Urinary bladder (tissue), 3 donors: ENCODE data around the gene C17orf114.
"Not testable (repeated sequence)": the region's sequence is repeated elsewhere in the genome, so short reads cannot be mapped to it uniquely, and the experiment has no call there.

Experiments used
- DNase-seq: peaks from one replicate; pipeline ENCODE4 v3.0.0-alpha.2; 2015; ENCODE audit errors: extremely low spot score
- H3K27ac ChIP-seq: one replicate; pipeline ENCODE4 v1.5.1; 2013; ENCODE audit warnings: low read depth, mild to moderate bottlenecking, moderate library complexity
- H3K36me3 ChIP-seq: one replicate; pipeline ENCODE4 v1.6.1; 2013; ENCODE audit warnings: mild to moderate bottlenecking, moderate library complexity; ENCODE audit not compliant: insufficient read depth
- H3K4me1 ChIP-seq: one replicate; pipeline ENCODE4 v1.6.1; 2013; ENCODE audit warnings: mild to moderate bottlenecking, moderate library complexity; ENCODE audit not compliant: insufficient read depth
- H3K4me3 ChIP-seq: one replicate; pipeline ENCODE4 v1.5.1; 2013; ENCODE audit warnings: low read depth, low read length
- WGBS: extraction: QIAGEN DNeasy Blood & Tissue Kit; methylation state at CpG from one replicate; pipeline ENCODE4 v1.1.7; 2013; 5-methylcytosine and 5-hydroxymethylcytosine counted together
- donor health status: healthy with polysubstance abuse.
- donor health status: healthy.

The C17orf114 gene

DNA sequence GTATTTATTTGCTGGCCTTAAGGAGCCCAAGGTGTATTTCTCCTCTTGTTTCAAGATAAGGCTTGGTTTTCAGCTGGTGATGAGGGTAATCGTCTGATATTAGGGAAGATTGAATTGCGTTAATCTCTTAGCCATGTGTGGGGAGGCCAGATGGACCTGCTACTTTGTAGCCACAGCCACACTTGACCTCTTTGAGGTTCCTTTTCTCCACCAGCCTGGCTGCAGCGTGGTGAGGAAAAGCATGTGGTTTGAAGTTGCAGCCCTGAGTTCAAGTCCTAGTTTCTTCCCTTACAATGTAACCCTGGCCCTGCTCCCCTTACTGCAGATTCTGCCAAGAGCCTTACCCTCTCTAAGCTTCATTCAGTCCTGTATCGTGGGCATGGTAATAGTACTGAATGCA is 34.1 kb upstream of the C17orf114 start:
- Histone ChIP-seq H3K4me1 (peaks cover 2% of the 10 kb centered on the region), H3K36me3 (no peaks in the 10 kb centered on the region), H3K4me3 (no peak overlapping the region), H3K27ac (no peak overlapping the region)
- WGBS: 78% methylated on average over 4 of the region's 4 CpGs
- no peak for DNase-seq

DNA sequence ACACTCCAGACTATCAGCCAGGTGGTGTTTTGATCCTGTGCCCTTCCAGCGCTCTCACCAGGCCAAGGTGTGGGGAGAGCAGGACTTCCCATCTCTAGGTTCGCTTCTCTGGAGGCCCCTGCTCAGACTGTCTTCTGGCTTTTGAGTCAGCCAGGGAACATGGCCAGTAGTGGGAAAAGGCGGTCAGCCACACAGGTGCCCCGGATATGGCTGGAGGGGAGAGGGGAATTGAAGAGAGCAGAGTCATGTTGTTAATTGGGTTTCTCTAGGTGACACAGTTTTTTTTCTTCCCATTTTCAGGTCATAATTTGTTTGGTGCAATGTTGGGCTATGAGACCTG is 32.5 kb upstream of the C17orf114 start:
- no peak for DNase-seq
- WGBS: 65% methylated on average over 4 of the region's 4 CpGs
- peaks cover 2% of the 10 kb centered on the region for H3K4me1 ChIP-seq
- no peaks in the 10 kb centered on the region for H3K36me3 ChIP-seq
- H3K4me3 ChIP-seq: no peak overlapping the region
- H3K27ac ChIP-seq: no peak overlapping the region

DNA sequence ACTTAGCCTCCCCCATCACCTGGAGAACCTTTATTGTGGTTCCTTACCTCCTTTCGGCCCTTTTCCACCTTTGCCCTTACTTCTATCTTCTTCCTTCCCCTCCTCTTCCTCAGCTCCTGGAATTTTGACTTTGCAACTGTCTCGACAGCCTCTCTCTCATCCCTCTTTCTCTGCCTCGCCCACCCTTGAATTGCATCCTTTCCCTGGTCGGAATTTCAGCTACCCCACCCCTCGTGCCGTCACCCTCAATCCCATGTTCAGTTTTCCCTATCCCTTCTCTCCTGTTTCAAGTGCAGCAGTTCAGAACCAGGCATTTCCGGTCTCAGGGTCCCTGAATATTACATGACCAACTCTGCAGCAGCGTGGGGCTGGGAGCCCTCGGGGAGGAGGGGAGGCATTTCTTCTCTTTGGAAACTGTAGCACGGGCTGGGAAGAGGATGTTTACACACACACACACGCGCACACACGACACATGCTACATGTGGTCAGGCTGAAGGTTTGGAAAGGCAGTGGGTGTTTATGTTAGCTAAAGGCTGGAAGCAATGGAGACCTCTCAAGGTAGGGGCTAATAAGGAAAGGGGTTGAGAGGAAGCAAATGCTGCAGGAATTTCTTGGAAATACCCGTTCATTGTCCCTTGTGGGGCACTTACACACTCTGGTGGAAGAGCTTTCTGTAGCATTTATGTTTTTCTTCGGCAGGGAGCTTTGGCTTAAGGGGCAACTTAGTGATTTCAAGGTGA is 32.0 kb upstream of the C17orf114 start:
- WGBS: 5% methylated on average over 15 of the region's 15 CpGs
- Histone ChIP-seq H3K4me1 (peaks cover 2% of the 10 kb centered on the region), H3K4me3 (peak overlapping the region; percentile 84), H3K36me3 (no peaks in the 10 kb centered on the region), H3K27ac (peak overlapping the region; percentile 75)
- DNase-seq: no peak

DNA sequence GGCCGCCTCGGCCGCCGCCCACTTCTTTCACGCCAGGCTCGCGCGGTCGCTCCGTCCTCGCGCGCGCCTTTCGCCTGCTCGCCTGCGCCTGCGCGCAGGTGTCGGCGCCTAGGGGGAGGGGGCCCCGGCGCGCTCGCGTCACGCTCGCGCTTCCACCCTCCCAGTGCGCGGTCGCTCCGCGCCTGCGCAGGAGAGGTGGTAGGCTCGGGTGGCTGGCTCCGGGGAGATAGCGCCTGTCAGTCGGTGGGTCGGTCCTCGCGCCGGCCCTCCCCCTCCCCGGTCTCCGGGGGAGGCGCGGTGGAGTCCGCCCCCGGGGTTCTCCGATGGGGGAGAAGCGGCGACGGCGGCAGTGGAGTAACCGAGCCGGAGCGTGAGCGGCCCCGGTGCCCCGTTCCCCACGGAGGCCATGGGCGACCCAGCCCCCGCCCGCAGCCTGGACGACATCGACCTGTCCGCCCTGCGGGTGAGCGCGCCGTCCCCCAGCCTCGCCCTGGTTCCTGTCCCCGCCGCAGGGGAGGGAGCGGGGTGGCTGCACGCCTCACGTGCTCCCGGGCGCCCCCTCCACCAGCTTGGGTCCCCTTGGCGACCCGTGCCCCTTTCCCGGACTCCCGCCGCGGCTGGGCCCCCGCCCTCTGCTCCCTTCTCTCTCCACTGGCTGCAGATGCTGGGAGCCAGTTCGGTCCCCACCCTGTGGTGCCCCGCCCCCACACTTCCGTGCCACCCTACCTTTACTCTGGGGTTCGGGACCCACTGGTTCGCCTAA is 31.2 kb upstream of the C17orf114 start, which contains the start of gene MINK1:
MINK1 (plus strand) TSS at position 163 of the 763 bp plus-strand sequence; CDS start at position 407, 244 bp downstream.
- under 1% methylated on average over 91 of the region's 91 CpGs for WGBS
- Histone ChIP-seq H3K4me3 (peak within 1 kb of the TSS; percentile 84), H3K27ac (peak within 1 kb of the TSS; percentile 75), H3K4me1 (peaks cover 2% of the 10 kb centered on the region), H3K36me3 (no peaks in the 10 kb centered on the region)
- DNase-seq: peak; percentile 73

DNA sequence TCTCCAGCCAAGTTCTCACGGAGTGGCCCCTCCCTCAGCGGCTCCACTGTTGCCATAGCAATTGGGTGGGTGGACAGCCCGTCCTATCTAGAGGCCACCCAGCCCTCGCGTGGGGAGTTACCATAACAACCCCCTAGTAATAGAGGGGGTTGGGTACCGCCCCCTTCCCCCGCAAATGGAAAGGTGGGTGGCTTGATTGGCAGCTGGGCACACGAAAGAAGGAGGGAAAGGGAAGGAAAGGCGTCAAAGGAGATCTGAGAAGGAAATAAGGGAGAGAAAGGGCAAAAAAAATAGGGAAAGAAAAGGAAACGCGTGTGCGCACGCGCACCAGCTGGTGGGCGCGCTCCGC is 30.7 kb upstream of the C17orf114 start:
- WGBS: 0% methylated on average over 10 of the region's 17 CpGs
- H3K36me3 ChIP-seq, DNase-seq, H3K4me1 ChIP-seq, H3K27ac ChIP-seq: not testable (repeated sequence)
- peak overlapping the region; percentile 84 for H3K4me3 ChIP-seq

DNA sequence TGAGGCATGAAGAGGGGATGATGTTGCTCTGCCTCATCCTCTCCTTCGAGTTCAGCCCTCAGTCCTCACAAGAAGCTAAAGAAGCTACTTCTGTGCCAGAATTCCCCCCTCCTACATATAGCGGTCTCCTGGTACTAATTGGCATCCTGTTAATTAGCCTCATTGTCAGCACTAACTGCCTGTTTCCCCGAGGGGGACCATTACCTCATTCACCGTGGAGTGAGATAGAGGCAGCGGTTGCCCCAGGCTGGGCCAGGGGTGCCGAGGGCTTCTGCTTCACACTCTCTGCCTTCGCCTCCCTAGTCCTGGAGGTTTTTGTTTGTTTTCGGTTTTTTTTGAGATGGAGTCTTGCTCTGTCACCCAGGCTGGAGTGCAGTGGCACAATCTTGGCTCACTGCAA is 25.3 kb upstream of the C17orf114 start:
- H3K4me1 ChIP-seq: no peaks in the 10 kb centered on the region
- no peak overlapping the region for H3K4me3 ChIP-seq
- H3K36me3 ChIP-seq: peaks cover 3% of the 10 kb centered on the region
- 65% methylated on average over 8 of the region's 8 CpGs for whole genome bisulfite sequencing
- H3K27ac ChIP-seq: no peak overlapping the region
- DNase-seq: no peak

DNA sequence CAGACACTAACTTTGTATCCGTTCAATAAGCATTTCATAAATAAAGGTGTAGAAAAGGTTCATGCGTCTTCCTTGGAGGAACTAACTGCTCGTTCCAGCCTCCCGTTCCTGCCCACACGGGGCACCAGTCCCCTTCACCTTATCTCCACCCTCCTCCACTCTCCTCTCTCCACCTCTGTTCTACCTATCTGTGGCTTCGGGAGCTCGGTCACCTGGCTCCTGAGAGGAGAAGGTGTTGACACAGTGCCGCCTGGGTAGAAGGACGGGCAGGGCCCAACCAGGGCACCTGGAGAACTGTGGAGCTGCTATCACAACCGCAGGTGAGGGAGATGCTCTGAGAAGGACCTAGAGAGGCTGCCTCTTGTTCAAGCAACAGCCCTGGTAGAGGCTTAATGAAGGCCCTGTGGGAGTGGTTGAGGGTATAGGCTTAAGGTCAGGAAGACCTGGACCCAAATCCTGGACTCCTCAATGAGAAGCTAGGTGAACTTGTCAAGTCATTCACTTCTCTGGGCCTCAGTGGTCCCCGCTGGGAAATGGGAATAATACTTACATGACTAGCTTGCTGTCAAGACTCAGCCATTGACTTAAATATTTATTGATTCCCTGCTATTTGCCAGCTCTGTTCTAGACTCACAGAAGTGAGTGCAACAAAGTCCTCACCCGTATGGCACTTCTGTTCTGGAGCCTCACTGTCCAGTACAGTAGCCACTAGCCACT is 21.4 kb upstream of the C17orf114 start:
- peaks cover 3% of the 10 kb centered on the region for H3K36me3 ChIP-seq

DNA sequence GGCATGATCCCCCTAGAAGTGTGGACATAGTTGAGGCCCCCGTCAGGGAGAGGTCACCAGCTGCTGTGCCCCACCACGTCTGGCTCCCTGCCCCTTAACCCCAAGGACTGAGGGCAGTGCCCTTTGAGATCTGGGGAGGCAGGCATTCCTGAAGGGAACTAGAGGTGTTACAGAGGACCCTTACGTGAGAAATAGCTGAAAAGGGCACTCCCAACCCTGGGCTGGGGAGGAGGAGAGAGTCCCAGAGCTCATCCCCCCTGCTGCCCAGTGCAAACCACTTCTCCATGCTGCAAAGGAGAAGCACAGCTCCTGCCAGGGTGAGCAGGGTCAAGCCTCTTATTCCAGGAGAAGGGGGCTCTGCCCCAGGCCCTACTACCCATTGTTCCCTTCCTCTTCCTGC is 20.7 kb upstream of the C17orf114 start:
- Histone ChIP-seq H3K4me3 (no peak overlapping the region), H3K36me3 (peaks cover 3% of the 10 kb centered on the region), H3K4me1 (no peaks in the 10 kb centered on the region), H3K27ac (no peak overlapping the region)
- 72% methylated on average over 3 of the region's 3 CpGs for WGBS
- no peak for DNase-seq

More for the DNA sequence above, 21.4 kb upstream of the C17orf114 start:
- Histone ChIP-seq H3K4me1 (no peaks in the 10 kb centered on the region), H3K27ac (no peak overlapping the region), H3K4me3 (no peak overlapping the region)
- no peak for DNase-seq
- WGBS: 77% methylated on average over 12 of the region's 12 CpGs

DNA sequence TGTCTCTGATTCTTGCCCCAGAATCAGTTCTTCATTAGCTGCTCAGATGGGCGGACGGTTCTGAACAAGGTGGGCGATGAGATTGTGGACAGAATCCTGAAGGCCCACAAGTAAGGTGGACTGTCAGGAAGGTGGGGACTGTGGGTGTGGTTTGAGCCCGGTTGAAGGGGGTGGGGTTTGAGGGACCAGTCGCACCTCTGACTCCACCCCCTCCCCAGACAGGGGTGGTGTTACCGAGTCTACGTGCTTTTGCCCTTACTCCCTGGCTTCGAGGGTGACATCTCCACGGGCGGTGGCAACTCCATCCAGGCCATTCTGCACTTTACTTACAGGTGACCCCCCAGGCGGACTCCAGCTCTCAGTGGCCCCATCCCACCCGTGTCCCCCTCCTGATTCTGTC is 16.1 kb upstream of the C17orf114 start:
- Histone ChIP-seq H3K4me3 (no peak overlapping the region), H3K27ac (no peak overlapping the region), H3K36me3 (peaks cover 1% of the 10 kb centered on the region), H3K4me1 (no peaks in the 10 kb centered on the region)
- WGBS: 76% methylated on average over 12 of the region's 12 CpGs
- DNase-seq: no peak

DNA sequence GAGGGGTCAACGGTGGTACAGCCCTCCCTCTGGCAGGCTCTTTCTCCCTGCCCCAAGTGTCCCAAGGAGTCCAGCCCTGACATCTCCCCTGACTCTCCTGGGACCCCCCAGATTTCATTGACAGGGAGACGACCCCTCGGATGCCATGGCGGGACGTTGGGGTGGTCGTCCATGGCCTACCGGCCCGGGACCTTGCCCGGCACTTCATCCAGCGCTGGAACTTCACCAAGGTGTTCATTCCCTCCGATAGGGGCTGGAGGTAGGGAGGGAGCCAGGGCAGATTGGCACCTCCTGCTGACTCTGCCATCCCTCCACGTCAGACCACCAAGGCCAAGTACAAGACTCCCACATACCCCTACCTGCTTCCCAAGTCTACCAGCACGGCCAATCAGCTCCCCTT is 14.7 kb upstream of the C17orf114 start:
- H3K36me3 ChIP-seq: peaks cover 1% of the 10 kb centered on the region
- H3K27ac ChIP-seq: no peak overlapping the region
- no peaks in the 10 kb centered on the region for H3K4me1 ChIP-seq
- no peak overlapping the region for H3K4me3 ChIP-seq
- 96% methylated on average over 13 of the region's 13 CpGs for WGBS
- DNase-seq: no peak

DNA sequence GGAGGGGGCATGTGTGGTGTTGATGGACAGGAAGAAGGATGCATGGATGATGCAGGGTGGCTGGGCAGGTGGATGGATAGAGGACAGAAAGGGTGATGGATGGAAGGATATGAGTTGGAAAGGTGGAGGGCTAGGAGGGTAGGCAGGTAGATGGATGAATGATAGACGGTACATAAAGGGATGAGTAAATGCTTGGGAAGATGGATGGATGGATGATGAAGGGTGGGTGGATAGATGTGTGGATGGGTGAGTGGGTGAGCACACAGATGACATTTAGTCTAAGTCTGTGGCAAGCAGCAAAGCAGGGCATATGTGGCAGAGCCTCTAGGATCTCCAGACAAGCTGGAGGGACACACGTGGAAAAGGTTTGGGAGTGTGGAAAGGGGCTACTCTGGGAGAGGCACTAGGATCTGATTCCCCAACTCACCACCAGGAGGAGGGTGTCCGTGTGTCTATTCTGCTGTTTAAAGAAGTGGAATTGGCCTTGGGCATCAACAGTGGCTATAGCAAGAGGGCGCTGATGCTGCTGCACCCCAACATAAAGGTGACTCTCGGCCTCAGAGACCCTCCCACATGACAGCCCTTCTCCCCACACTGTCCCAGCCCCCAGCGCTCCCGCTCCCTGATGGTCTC is 13.0 kb upstream of the C17orf114 start:
- no peak overlapping the region for H3K4me3 ChIP-seq
- no peak overlapping the region for H3K27ac ChIP-seq
- no peak for DNase-seq
- peaks cover 1% of the 10 kb centered on the region for H3K36me3 ChIP-seq
- no peaks in the 10 kb centered on the region for H3K4me1 ChIP-seq
- WGBS: 81% methylated on average over 7 of the region's 7 CpGs

DNA sequence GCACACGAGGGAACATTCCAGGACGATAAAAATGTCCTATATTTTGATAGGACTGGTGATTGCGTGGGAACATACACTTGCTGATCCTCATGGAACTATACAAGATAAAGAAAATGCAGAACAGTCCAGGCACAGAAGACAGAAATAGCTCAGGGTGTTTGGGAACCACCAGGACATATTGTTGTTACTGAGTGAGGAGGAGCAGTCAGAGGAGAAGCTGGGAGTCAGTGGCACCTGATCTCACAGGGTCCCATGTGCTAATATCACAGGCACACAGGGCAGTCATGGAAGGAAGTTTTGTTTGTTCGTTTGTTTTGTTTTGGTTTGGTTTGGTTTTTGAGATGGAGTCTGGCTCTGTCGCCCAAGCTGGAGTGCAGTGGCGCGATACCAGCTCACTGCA is 10.6 kb upstream of the C17orf114 start:
- H3K36me3 ChIP-seq: peaks cover 1% of the 10 kb centered on the region
- no peaks in the 10 kb centered on the region for H3K4me1 ChIP-seq
- H3K27ac ChIP-seq: no peak overlapping the region
- DNase-seq: no peak
- H3K4me3 ChIP-seq: no peak overlapping the region
- 88% methylated on average over 7 of the region's 7 CpGs for WGBS

DNA sequence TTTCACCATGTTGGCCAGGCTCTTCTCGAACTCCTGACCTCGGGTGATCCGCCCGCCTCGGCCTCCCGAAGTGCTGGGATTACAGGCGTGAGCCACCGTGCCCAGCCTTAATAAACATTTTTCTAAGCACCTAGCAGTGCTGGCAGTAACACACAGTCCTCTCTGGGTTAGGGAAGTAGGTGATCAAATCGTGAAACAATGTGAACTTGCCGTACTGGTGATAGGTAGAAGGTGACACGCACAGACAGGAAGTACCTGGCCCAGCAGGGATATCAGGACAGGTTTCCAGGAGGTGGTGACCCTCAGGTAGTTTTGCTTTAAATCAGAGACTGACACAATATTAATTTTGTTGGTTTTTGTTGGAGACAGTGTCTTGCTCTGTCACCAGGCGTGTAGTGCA is 9.3 kb upstream of the C17orf114 start:
- peaks cover 1% of the 10 kb centered on the region for H3K36me3 ChIP-seq
- H3K4me1 ChIP-seq: no peaks in the 10 kb centered on the region
- H3K4me3 ChIP-seq: no peak overlapping the region
- 90% methylated on average over 12 of the region's 12 CpGs for WGBS
- DNase-seq: no peak
- no peak overlapping the region for H3K27ac ChIP-seq
